WTC11 (cell line): ENCODE measurements around the gene TMEM9. TPM values are rescaled to one million over a fixed set of nuclear protein-coding genes. Genes with fewer than 3 reads are reported as not detected.

Experiments used
- ATAC-seq: fragments of 200-7000 bp; cut with Tn5 transposase; 2 replicates; pipeline ENCODE4 v1.10.0; 2021; ENCODE audit warnings: mild to moderate bottlenecking, moderate library complexity
- CTCF ChIA-PET: fragments of 300-600 bp; sonication (Branson Sonifier 250); formaldehyde crosslinking; loops from one replicate; lab custom pipeline; 2021; ENCODE audit warnings: antibody characterized with exemption; lab: Charles Lee
- POLR2A ChIA-PET: fragments of 350-600 bp; sonication (Branson Sonifier 250); formaldehyde crosslinking; loops from one replicate; lab custom pipeline; 2021; ENCODE audit warnings: antibody characterized with exemption; lab: Charles Lee
- DNase-seq: peaks from one replicate; pipeline ENCODE4 v3.0.0; 2021; ENCODE audit warnings: low spot score
- H3K27ac Mint-ChIP-seq: 2 replicates; pipeline ENCODE4 v1.8.0; 2021; ENCODE audit warnings: mixed read lengths
- H3K27me3 Mint-ChIP-seq: 2 replicates; pipeline ENCODE4 v1.8.0; 2021; ENCODE audit warnings: low read depth, mild to moderate bottlenecking, moderate library complexity, mixed read lengths
- H3K36me3 Mint-ChIP-seq: 2 replicates; pipeline ENCODE4 v1.8.0; 2021; ENCODE audit warnings: mixed read lengths
- H3K4me1 Mint-ChIP-seq: 2 replicates; pipeline ENCODE4 v1.8.0; 2022; ENCODE audit warnings: mixed read lengths
- H3K4me3 Mint-ChIP-seq: 2 replicates; pipeline ENCODE4 v1.8.0; 2021; ENCODE audit warnings: mild to moderate bottlenecking, moderate library complexity, mixed read lengths
- H3K9me3 Mint-ChIP-seq: 2 replicates; pipeline ENCODE4 v1.8.0; 2021; ENCODE audit warnings: mixed read lengths
- EMX1 ChIP-seq: fragments of 250-450 bp; sonication (Bioruptor Pico); IDR thresholded peaks from 2 replicates; pipeline ENCODE4 v1.8.0; 2021; ENCODE audit warnings: mild to moderate bottlenecking
- MXD4 ChIP-seq: fragments of 250-450 bp; sonication (Bioruptor Pico); IDR thresholded peaks from 2 replicates; pipeline ENCODE4 v1.8.0; 2021; ENCODE audit warnings: mild to moderate bottlenecking, moderate library complexity, borderline replicate concordance
- NR2C2 ChIP-seq: sonication (generic); formaldehyde crosslinking; IDR thresholded peaks from 2 replicates; pipeline ENCODE4 v1.8.0; 2022; ENCODE audit warnings: mild to moderate bottlenecking, missing genetic modification reagents
- RELA ChIP-seq: sonication (generic); formaldehyde crosslinking; IDR thresholded peaks from 2 replicates; pipeline ENCODE4 v1.8.1; 2022; ENCODE audit warnings: missing genetic modification reagents, mild to moderate bottlenecking, borderline replicate concordance
- TCF7 ChIP-seq: sonication (generic); formaldehyde crosslinking; IDR thresholded peaks from 2 replicates; pipeline ENCODE4 v1.8.0; 2022; ENCODE audit warnings: mild to moderate bottlenecking, low read depth, missing genetic modification reagents, moderate library complexity
- TEAD1 ChIP-seq: sonication (generic); formaldehyde crosslinking; IDR thresholded peaks from 2 replicates; pipeline ENCODE4 v1.8.0; 2022; ENCODE audit warnings: mild to moderate bottlenecking, missing genetic modification reagents
- ZNF121 ChIP-seq: sonication (generic); formaldehyde crosslinking; IDR thresholded peaks from 2 replicates; pipeline ENCODE4 v1.8.0; 2023; ENCODE audit warnings: missing genetic modification reagents
- ZNF263 ChIP-seq: sonication (generic); formaldehyde crosslinking; IDR thresholded peaks from 2 replicates; pipeline ENCODE4 v1.8.1; 2022; ENCODE audit warnings: low read depth, mild to moderate bottlenecking, moderate library complexity, missing genetic modification reagents
- ZNF317 ChIP-seq: sonication (generic); formaldehyde crosslinking; IDR thresholded peaks from 2 replicates; pipeline ENCODE4 v1.8.1; 2023; ENCODE audit warnings: low read depth, mild to moderate bottlenecking, moderate library complexity, missing genetic modification reagents, borderline replicate concordance
- ZNF423 ChIP-seq: fragments of 250-450 bp; sonication (Bioruptor Pico); IDR thresholded peaks from 2 replicates; pipeline ENCODE4 v2.1.2; 2022; ENCODE audit warnings: mild to moderate bottlenecking, moderate library complexity
- total RNA-seq: library from RNA; stranded (reverse); gene quantifications from 3 replicates; pipeline ENCODE4 v1.2.3, GENCODE V29; 2021
- TF ChIP-seq, protein P1 (sequence below): sonication (generic); formaldehyde crosslinking; IDR thresholded peaks from 2 replicates; pipeline ENCODE4 v1.8.0; 2022; ENCODE audit warnings: mild to moderate bottlenecking, missing genetic modification reagents
- TF ChIP-seq, protein P2 (sequence below): sonication (generic); formaldehyde crosslinking; IDR thresholded peaks from 2 replicates; pipeline ENCODE4 v1.8.1; 2023; ENCODE audit warnings: mild to moderate bottlenecking, missing genetic modification reagents
- TF ChIP-seq, protein P3 (sequence below): sonication (generic); formaldehyde crosslinking; conservative IDR thresholded peaks from 2 replicates; pipeline ENCODE4 v1.8.1; 2022; ENCODE audit warnings: mild to moderate bottlenecking, missing genetic modification reagents
- TF ChIP-seq, protein P4 (sequence below): fragments of 250-450 bp; sonication (Bioruptor Pico); IDR thresholded peaks from 2 replicates; pipeline ENCODE4 v1.8.0; 2021; ENCODE audit warnings: mild to moderate bottlenecking
- TF ChIP-seq, protein P5 (sequence below): sonication (generic); formaldehyde crosslinking; IDR thresholded peaks from 2 replicates; pipeline ENCODE4 v1.8.0; 2023; ENCODE audit warnings: missing genetic modification reagents
- TF ChIP-seq, protein P6 (sequence below): sonication (generic); formaldehyde crosslinking; IDR thresholded peaks from 2 replicates; pipeline ENCODE4 v1.8.1; 2022; ENCODE audit warnings: mild to moderate bottlenecking, missing genetic modification reagents, moderate library complexity, borderline replicate concordance
- TF ChIP-seq, protein P7 (sequence below): sonication (generic); formaldehyde crosslinking; IDR thresholded peaks from 2 replicates; pipeline ENCODE4 v1.8.1; 2023; ENCODE audit warnings: mild to moderate bottlenecking, missing genetic modification reagents, moderate library complexity
- TF ChIP-seq, protein P8 (sequence below): sonication (generic); formaldehyde crosslinking; IDR thresholded peaks from 2 replicates; pipeline ENCODE4 v1.8.0; 2023; ENCODE audit warnings: missing genetic modification reagents, mild to moderate bottlenecking, borderline replicate concordance

Gene TMEM9
- total RNA-seq, 1 experiment from 2014 or later = 97.5 TPM

DNA sequence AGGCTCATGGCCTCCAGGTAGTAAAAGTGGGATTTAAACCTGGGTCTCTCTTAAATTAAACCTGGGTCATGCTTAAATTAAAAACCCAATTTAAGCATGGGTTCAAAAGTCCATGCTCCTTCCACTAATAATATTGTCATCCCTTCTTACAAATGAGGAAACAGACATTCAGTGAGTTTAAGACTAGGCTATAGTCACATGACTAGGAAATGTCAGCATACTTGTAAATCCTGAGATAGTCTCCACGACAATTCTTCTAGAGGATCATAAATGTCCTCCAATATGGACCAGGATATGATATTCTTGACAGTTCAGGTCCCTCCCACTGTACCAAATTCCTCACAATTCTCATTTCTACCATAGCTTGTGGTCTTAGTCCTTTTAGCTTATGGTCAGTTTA, 25.9 kb upstream of the TMEM9 start (continued):
- TF ChIP-seq, protein P1, sequence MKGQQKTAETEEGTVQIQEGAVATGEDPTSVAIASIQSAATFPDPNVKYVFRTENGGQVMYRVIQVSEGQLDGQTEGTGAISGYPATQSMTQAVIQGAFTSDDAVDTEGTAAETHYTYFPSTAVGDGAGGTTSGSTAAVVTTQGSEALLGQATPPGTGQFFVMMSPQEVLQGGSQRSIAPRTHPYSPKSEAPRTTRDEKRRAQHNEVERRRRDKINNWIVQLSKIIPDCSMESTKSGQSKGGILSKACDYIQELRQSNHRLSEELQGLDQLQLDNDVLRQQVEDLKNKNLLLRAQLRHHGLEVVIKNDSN (CRISPR knock-in tag) = no peak
- TF ChIP-seq TEAD1 = no peak

DNA sequence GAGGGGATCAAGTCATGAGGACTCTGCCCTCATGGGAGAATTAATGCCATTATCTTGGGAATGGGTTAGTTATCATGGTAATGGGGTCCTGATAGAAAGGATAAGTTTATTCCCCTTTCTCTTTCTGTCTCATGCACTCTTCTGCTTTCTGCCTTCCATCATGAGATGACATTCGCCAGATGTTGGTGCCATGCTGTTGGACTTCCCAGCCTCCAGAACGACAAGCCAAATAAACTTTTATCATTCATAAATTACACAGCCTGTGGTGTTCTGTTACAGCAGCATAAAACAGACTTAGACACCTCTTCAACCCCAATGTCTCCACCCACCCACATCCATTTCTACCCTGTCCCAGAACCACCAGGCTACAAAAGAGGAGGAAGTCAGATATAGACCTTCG, 24.4 kb upstream of the TMEM9 start:
- CTCF ChIA-PET = no interaction called here
- Mint-ChIP-seq H3K27ac (no peak overlapping the region), H3K27me3 (peaks cover 14% of the 10 kb centered on the region), H3K9me3 (peaks cover 15% of the 10 kb centered on the region), H3K36me3 (peaks cover 6% of the 10 kb centered on the region), H3K4me3 (no peak overlapping the region), H3K4me1 (peaks cover 11% of the 10 kb centered on the region)
- POLR2A ChIA-PET = no interaction called here
- TF ChIP-seq ZNF423 (no peak), ZNF317 (CRISPR knock-in tag) (no peak), TCF7 (CRISPR knock-in tag) (no peak), ZNF263 (CRISPR knock-in tag) (no peak), EMX1 (no peak), RELA (CRISPR knock-in tag) (no peak), NR2C2 (no peak), ZNF121 (CRISPR knock-in tag) (no peak), MXD4 (no peak)
- TF ChIP-seq, protein P2, sequence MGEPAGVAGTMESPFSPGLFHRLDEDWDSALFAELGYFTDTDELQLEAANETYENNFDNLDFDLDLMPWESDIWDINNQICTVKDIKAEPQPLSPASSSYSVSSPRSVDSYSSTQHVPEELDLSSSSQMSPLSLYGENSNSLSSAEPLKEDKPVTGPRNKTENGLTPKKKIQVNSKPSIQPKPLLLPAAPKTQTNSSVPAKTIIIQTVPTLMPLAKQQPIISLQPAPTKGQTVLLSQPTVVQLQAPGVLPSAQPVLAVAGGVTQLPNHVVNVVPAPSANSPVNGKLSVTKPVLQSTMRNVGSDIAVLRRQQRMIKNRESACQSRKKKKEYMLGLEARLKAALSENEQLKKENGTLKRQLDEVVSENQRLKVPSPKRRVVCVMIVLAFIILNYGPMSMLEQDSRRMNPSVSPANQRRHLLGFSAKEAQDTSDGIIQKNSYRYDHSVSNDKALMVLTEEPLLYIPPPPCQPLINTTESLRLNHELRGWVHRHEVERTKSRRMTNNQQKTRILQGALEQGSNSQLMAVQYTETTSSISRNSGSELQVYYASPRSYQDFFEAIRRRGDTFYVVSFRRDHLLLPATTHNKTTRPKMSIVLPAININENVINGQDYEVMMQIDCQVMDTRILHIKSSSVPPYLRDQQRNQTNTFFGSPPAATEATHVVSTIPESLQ (CRISPR knock-in tag) = no peak
- TF ChIP-seq, protein P3, sequence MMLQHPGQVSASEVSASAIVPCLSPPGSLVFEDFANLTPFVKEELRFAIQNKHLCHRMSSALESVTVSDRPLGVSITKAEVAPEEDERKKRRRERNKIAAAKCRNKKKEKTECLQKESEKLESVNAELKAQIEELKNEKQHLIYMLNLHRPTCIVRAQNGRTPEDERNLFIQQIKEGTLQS (CRISPR knock-in tag) = no peak
- TF ChIP-seq, protein P4, sequence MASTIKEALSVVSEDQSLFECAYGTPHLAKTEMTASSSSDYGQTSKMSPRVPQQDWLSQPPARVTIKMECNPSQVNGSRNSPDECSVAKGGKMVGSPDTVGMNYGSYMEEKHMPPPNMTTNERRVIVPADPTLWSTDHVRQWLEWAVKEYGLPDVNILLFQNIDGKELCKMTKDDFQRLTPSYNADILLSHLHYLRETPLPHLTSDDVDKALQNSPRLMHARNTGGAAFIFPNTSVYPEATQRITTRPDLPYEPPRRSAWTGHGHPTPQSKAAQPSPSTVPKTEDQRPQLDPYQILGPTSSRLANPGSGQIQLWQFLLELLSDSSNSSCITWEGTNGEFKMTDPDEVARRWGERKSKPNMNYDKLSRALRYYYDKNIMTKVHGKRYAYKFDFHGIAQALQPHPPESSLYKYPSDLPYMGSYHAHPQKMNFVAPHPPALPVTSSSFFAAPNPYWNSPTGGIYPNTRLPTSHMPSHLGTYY (CRISPR knock-in tag) = no peak
- TF ChIP-seq, protein P5, sequence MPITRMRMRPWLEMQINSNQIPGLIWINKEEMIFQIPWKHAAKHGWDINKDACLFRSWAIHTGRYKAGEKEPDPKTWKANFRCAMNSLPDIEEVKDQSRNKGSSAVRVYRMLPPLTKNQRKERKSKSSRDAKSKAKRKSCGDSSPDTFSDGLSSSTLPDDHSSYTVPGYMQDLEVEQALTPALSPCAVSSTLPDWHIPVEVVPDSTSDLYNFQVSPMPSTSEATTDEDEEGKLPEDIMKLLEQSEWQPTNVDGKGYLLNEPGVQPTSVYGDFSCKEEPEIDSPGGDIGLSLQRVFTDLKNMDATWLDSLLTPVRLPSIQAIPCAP (CRISPR knock-in tag) = no peak
- TF ChIP-seq, protein P6, sequence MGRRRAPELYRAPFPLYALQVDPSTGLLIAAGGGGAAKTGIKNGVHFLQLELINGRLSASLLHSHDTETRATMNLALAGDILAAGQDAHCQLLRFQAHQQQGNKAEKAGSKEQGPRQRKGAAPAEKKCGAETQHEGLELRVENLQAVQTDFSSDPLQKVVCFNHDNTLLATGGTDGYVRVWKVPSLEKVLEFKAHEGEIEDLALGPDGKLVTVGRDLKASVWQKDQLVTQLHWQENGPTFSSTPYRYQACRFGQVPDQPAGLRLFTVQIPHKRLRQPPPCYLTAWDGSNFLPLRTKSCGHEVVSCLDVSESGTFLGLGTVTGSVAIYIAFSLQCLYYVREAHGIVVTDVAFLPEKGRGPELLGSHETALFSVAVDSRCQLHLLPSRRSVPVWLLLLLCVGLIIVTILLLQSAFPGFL = no peak
- TF ChIP-seq, protein P7, sequence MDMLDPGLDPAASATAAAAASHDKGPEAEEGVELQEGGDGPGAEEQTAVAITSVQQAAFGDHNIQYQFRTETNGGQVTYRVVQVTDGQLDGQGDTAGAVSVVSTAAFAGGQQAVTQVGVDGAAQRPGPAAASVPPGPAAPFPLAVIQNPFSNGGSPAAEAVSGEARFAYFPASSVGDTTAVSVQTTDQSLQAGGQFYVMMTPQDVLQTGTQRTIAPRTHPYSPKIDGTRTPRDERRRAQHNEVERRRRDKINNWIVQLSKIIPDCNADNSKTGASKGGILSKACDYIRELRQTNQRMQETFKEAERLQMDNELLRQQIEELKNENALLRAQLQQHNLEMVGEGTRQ = no peak
- TF ChIP-seq, protein P8, sequence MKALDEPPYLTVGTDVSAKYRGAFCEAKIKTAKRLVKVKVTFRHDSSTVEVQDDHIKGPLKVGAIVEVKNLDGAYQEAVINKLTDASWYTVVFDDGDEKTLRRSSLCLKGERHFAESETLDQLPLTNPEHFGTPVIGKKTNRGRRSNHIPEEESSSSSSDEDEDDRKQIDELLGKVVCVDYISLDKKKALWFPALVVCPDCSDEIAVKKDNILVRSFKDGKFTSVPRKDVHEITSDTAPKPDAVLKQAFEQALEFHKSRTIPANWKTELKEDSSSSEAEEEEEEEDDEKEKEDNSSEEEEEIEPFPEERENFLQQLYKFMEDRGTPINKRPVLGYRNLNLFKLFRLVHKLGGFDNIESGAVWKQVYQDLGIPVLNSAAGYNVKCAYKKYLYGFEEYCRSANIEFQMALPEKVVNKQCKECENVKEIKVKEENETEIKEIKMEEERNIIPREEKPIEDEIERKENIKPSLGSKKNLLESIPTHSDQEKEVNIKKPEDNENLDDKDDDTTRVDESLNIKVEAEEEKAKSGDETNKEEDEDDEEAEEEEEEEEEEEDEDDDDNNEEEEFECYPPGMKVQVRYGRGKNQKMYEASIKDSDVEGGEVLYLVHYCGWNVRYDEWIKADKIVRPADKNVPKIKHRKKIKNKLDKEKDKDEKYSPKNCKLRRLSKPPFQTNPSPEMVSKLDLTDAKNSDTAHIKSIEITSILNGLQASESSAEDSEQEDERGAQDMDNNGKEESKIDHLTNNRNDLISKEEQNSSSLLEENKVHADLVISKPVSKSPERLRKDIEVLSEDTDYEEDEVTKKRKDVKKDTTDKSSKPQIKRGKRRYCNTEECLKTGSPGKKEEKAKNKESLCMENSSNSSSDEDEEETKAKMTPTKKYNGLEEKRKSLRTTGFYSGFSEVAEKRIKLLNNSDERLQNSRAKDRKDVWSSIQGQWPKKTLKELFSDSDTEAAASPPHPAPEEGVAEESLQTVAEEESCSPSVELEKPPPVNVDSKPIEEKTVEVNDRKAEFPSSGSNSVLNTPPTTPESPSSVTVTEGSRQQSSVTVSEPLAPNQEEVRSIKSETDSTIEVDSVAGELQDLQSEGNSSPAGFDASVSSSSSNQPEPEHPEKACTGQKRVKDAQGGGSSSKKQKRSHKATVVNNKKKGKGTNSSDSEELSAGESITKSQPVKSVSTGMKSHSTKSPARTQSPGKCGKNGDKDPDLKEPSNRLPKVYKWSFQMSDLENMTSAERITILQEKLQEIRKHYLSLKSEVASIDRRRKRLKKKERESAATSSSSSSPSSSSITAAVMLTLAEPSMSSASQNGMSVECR (CRISPR knock-in tag) = no peak
- ATAC-seq = no peak
- no peak for DNase-seq
